Caco-2 (cell line): ENCODE measurements around the gene SPRR2G. TPM values are rescaled to one million over a fixed set of nuclear protein-coding genes. Genes with fewer than 3 reads are reported as not detected.

ENCODE experiments used
- BruUV-seq: library from RNA; stranded (reverse); fragments of 400-500 nt; replicated peaks from 2 replicates; lab custom pipeline; 2021; lab: Mats Ljungman, UMichigan
- CTCF ChIA-PET: fragments of 300-600 bp; sonication (Branson Sonifier 250); formaldehyde crosslinking; loops from one replicate; lab custom pipeline; 2022; ENCODE audit warnings: antibody characterized with exemption; lab: Charles Lee
- POLR2A ChIA-PET: fragments of 300-600 bp; sonication (Branson Sonifier 250); formaldehyde crosslinking; loops from one replicate; lab custom pipeline; 2022; ENCODE audit warnings: antibody characterized with exemption; lab: Charles Lee
- DNase-seq, 2 experiments: peaks; one replicate each; pipeline versions ENCODE4 v3.0.0 to v3.0.0-alpha.2; 2020 to 2022
- H3K27me3 ChIP-seq: replicated peaks from 2 replicates; pipeline ENCODE4 v1.6.0; 2011; ENCODE audit warnings: low read length; ENCODE audit not compliant: control insufficient read depth, insufficient read depth
- H3K36me3 ChIP-seq: 2 replicates; pipeline ENCODE4 v1.5.1; 2011; ENCODE audit warnings: low read length; ENCODE audit not compliant: control insufficient read depth, insufficient read depth
- H3K4me1 ChIP-seq: fragments of 250-450 bp; sonication (Bioruptor Pico); 2 replicates; pipeline ENCODE4 v1.5.1; 2020; ENCODE audit warnings: mild to moderate bottlenecking
- H3K4me3 ChIP-seq: 2 replicates; pipeline ENCODE4 v1.5.1; 2011; ENCODE audit warnings: low read depth, mild to moderate bottlenecking, control low read depth, low read length
- H3K9me3 ChIP-seq: fragments of 250-450 bp; sonication (Bioruptor Pico); 2 replicates; pipeline ENCODE4 v1.5.1; 2020; ENCODE audit warnings: mild to moderate bottlenecking, moderate library complexity
- H3K27ac Mint-ChIP-seq: one replicate; pipeline ENCODE4 v1.8.0; 2022; ENCODE audit warnings: mixed read lengths; ENCODE audit not compliant: unreplicated experiment
- H3K27me3 Mint-ChIP-seq: one replicate; pipeline ENCODE4 v1.8.0; 2022; ENCODE audit warnings: mixed read lengths; ENCODE audit not compliant: insufficient read depth, unreplicated experiment
- H3K36me3 Mint-ChIP-seq: one replicate; pipeline ENCODE4 v1.8.0; 2022; ENCODE audit warnings: mild to moderate bottlenecking, mixed read lengths; ENCODE audit not compliant: insufficient read depth, unreplicated experiment
- H3K4me1 Mint-ChIP-seq: one replicate; pipeline ENCODE4 v1.8.0; 2022; ENCODE audit warnings: low read depth, mixed read lengths; ENCODE audit not compliant: unreplicated experiment
- H3K4me3 Mint-ChIP-seq: one replicate; pipeline ENCODE4 v1.8.0; 2022; ENCODE audit warnings: mild to moderate bottlenecking, moderate library complexity, mixed read lengths; ENCODE audit not compliant: unreplicated experiment
- H3K9me3 Mint-ChIP-seq: one replicate; pipeline ENCODE4 v1.8.0; 2022; ENCODE audit warnings: mixed read lengths; ENCODE audit not compliant: unreplicated experiment
- intact Hi-C: fragments of 100-400 bp; cut with micrococcal nuclease; formaldehyde crosslinking; loops from one replicate; pipeline ENCODE4 v1.10.0; 2022; ENCODE audit not compliant: unreplicated experiment
- total RNA-seq: library from RNA; stranded (reverse); gene quantifications from 2 replicates; pipeline ENCODE4 v1.2.3, GENCODE V29; 2022
- TF ChIP-seq, protein P1 (sequence below), 2 experiments: fragments of 200-600 bp in 1 of 2; IDR thresholded peaks; 1 replicate in 1 of 2; 2 replicates in 1 of 2; pipeline versions ENCODE4 v1.5.1 to v1.8.0; 2011 to 2022; ENCODE audit warnings: antibody characterized with exemption in 1 of 2, control low read depth in 1 of 2, inconsistent platforms in 1 of 2, low read depth in 1 of 2, low read length in 1 of 2, mild to moderate bottlenecking in 1 of 2, moderate library complexity in 1 of 2; ENCODE audit not compliant: insufficient read depth in 1 of 2, severe bottlenecking in 1 of 2, unreplicated experiment in 1 of 2

SPRR2G gene
- total RNA-seq, 1 experiment from 2014 or later: not detected

DNA sequence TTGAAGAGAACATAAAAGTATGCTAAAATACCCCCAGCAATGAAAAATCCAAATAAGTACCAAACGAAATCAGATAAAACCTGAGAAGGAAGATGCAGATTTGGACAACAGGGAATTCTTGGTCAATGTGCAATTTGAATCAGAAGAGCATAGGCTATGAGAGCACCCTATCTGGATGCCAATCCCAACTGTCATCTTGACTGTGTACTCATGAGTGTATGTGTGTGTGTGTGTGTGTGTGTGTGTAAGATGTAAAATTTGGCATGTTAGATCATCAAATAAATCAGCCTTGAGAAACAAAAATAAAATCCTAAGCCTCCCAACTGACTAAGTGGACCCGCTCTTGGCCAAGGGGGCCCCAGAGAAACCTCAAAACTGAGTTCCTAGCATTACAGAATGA, 18.0 kb upstream of the SPRR2G start:
- H3K36me3 ChIP-seq: no peaks in the 10 kb centered on the region
- H3K4me1 ChIP-seq: no peaks in the 10 kb centered on the region
- Mint-ChIP-seq H3K27me3 (peaks cover 26% of the 10 kb centered on the region), H3K36me3 (no peaks in the 10 kb centered on the region), H3K9me3 (no peaks in the 10 kb centered on the region), H3K4me1 (no peaks in the 10 kb centered on the region), H3K27ac (no peak overlapping the region), H3K4me3 (no peak overlapping the region)
- ChIA-PET POLR2A (no interaction called here), CTCF (no interaction called here)
- intact Hi-C loops: no loop called here
- no peaks in the 10 kb centered on the region for H3K9me3 ChIP-seq
- TF ChIP-seq, protein P1, sequence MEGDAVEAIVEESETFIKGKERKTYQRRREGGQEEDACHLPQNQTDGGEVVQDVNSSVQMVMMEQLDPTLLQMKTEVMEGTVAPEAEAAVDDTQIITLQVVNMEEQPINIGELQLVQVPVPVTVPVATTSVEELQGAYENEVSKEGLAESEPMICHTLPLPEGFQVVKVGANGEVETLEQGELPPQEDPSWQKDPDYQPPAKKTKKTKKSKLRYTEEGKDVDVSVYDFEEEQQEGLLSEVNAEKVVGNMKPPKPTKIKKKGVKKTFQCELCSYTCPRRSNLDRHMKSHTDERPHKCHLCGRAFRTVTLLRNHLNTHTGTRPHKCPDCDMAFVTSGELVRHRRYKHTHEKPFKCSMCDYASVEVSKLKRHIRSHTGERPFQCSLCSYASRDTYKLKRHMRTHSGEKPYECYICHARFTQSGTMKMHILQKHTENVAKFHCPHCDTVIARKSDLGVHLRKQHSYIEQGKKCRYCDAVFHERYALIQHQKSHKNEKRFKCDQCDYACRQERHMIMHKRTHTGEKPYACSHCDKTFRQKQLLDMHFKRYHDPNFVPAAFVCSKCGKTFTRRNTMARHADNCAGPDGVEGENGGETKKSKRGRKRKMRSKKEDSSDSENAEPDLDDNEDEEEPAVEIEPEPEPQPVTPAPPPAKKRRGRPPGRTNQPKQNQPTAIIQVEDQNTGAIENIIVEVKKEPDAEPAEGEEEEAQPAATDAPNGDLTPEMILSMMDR (IDR thresholded peaks at IDR 0.05; ENCODE audit: insufficient read depth in 1 of 2, low read depth in 1 of 2, low read length in 1 of 2, severe bottlenecking in 1 of 2, unreplicated experiment in 1 of 2): no peak
- H3K4me3 ChIP-seq: no peak overlapping the region
- no peak for DNase-seq
- H3K27me3 ChIP-seq: no peaks in the 10 kb centered on the region
- no TSS peak for BruUV-seq

- peaks cover 3% of the 10 kb centered on the region; the same call in 1 of the 2 replicates for H3K9me3 ChIP-seq
- CTCF ChIA-PET: no interaction called here
- H3K36me3 Mint-ChIP-seq: no peaks in the 10 kb centered on the region
- no peak overlapping the region for H3K4me3 Mint-ChIP-seq
- intact Hi-C loops: no loop called here
- no peaks in the 10 kb centered on the region for H3K4me1 ChIP-seq
- H3K4me3 ChIP-seq: no peak overlapping the region
- H3K4me1 Mint-ChIP-seq: no peaks in the 10 kb centered on the region
- H3K27ac Mint-ChIP-seq: no peak overlapping the region
- POLR2A ChIA-PET: no interaction called here
- no peaks in the 10 kb centered on the region for H3K27me3 ChIP-seq
- TF ChIP-seq, protein P1 (IDR thresholded peaks at IDR 0.05; ENCODE audit: insufficient read depth in 1 of 2, low read depth in 1 of 2, low read length in 1 of 2, severe bottlenecking in 1 of 2, unreplicated experiment in 1 of 2): no peak
- H3K27me3 Mint-ChIP-seq: peaks cover 13% of the 10 kb centered on the region
- no TSS peak for BruUV-seq
- no peaks in the 10 kb centered on the region for H3K36me3 ChIP-seq
- DNase-seq: no peak
- H3K9me3 Mint-ChIP-seq: peaks cover 9% of the 10 kb centered on the region
Measured at GRCh38 chr1:153155541-153155940, 4.9 kb upstream of the SPRR2G start.

DNA sequence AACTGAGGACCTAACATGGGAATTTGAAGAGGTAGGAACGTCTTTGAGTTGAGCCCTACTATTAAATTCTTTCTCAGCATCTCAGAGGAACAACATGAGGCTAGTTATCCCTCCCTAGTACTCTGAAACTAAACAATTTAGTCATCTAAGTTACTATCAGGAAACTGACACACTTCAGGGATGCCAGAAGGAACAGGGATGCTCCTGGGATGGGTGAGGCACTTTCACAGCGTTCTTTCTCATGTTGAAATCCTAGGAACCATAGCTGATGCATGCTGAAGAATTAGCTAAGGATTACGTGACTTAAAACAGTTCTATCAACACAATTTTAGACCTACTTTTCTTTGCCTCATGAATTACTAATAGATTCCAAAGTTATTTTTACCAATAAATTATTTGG, 1.8 kb upstream of the SPRR2G start:
- Mint-ChIP-seq H3K36me3 (no peaks in the 10 kb centered on the region), H3K4me1 (no peaks in the 10 kb centered on the region), H3K4me3 (no peak overlapping the region), H3K9me3 (no peaks in the 10 kb centered on the region), H3K27ac (no peak overlapping the region), H3K27me3 (peaks cover 15% of the 10 kb centered on the region)
- H3K4me1 ChIP-seq: no peaks in the 10 kb centered on the region
- no TSS peak for BruUV-seq
- TF ChIP-seq, protein P1 (IDR thresholded peaks at IDR 0.05; ENCODE audit: insufficient read depth in 1 of 2, low read depth in 1 of 2, low read length in 1 of 2, severe bottlenecking in 1 of 2, unreplicated experiment in 1 of 2): no peak
- ChIA-PET CTCF (no interaction called here), POLR2A (no interaction called here)
- no peaks in the 10 kb centered on the region for H3K9me3 ChIP-seq
- intact Hi-C loops: no loop called here
- no peaks in the 10 kb centered on the region for H3K27me3 ChIP-seq
- H3K4me3 ChIP-seq: no peak overlapping the region
- H3K36me3 ChIP-seq: no peaks in the 10 kb centered on the region
- no peak for DNase-seq
